GM19324 (cell line): ENCODE measurements around the gene FBXL4.
A peak's percentile ranks its signal among the peaks of the same experiment; 100 is the strongest.

ENCODE experiments used
- ATAC-seq: cut with Tn5 transposase; IDR thresholded peaks from one replicate; pipeline ENCODE4 v1.9.1; 2021; ENCODE audit warnings: mild to moderate bottlenecking, moderate library complexity; ENCODE audit not compliant: unreplicated experiment, low FRiP score

Gene FBXL4

GRCh38 chr6:98894810-98895209 lies 52.9 kb downstream of the FBXL4 start:
- ATAC-seq = no peak

- ATAC-seq = no peak
Observed at GRCh38 chr6:98887650-98888049, 60.1 kb downstream of the FBXL4 start.

GRCh38 chr6:98885330-98885729 lies 62.4 kb downstream of the FBXL4 start:
- ATAC-seq = no peak

GRCh38 chr6:98880486-98880885 lies 67.3 kb downstream of the FBXL4 start:
- peak; percentile 93 for ATAC-seq

GRCh38 chr6:98877250-98877649 lies 70.5 kb downstream of the FBXL4 start:
- no peak for ATAC-seq

GRCh38 chr6:98875375-98875774 lies 72.4 kb downstream of the FBXL4 start:
- ATAC-seq = no peak

- no peak for ATAC-seq
Observed at GRCh38 chr6:98871821-98872220, 75.9 kb downstream of the FBXL4 start.

- ATAC-seq = no peak
Observed at GRCh38 chr6:98871057-98871456, 76.7 kb downstream of the FBXL4 start.

- no peak for ATAC-seq
Observed at GRCh38 chr6:98864497-98864896, 83.2 kb downstream of the FBXL4 start.

GRCh38 chr6:98848539-98849242 lies 99.1 kb downstream of the FBXL4 start:
- ATAC-seq = no peak

GRCh38 chr6:98847779-98848538 lies 99.8 kb downstream of the FBXL4 start:
- no peak for ATAC-seq

GRCh38 chr6:98847416-98847778 lies 100.3 kb downstream of the FBXL4 start:
- ATAC-seq = no peak

- no peak for ATAC-seq
Observed at GRCh38 chr6:98846021-98846380, 101.7 kb downstream of the FBXL4 start.

GRCh38 chr6:98845211-98846020 lies 102.3 kb downstream of the FBXL4 start:
- peak; percentile 51 for ATAC-seq

- no peak for ATAC-seq
Observed at GRCh38 chr6:98844244-98845210, 103.2 kb downstream of the FBXL4 start.

- ATAC-seq = no peak
Observed at GRCh38 chr6:98843271-98844243, 104.2 kb downstream of the FBXL4 start.

- no peak for ATAC-seq
Observed at GRCh38 chr6:98842342-98843180, 105.2 kb downstream of the FBXL4 start.
